BLaER1 (cell line): ENCODE results near the gene GPR32.
"Not testable (repeated sequence)": the region's sequence is repeated elsewhere in the genome, so short reads cannot be mapped to it uniquely, and the experiment has no call there.

Source experiments
- H3K27ac ChIP-seq: shearing (Covaris generic); formaldehyde crosslinking; 2 replicates; pipeline ENCODE4 v1.8.1; 2022
- H3K27me3 ChIP-seq: shearing (Covaris generic); formaldehyde crosslinking; 2 replicates; pipeline ENCODE4 v1.8.1; 2022
- H3K36me3 ChIP-seq: shearing (Covaris generic); formaldehyde crosslinking; 2 replicates; pipeline ENCODE4 v1.8.1; 2022
- H3K4me1 ChIP-seq: shearing (Covaris generic); formaldehyde crosslinking; 2 replicates; pipeline ENCODE4 v1.8.1; 2022
- H3K4me2 ChIP-seq: shearing (Covaris generic); formaldehyde crosslinking; 2 replicates; pipeline ENCODE4 v1.8.1; 2022
- H3K4me3 ChIP-seq: shearing (Covaris generic); formaldehyde crosslinking; 2 replicates; pipeline ENCODE4 v1.8.1; 2022
- H3K9ac ChIP-seq: shearing (Covaris generic); formaldehyde crosslinking; 2 replicates; pipeline ENCODE4 v1.8.1; 2022
- H3K9me3 ChIP-seq: shearing (Covaris generic); formaldehyde crosslinking; 2 replicates; pipeline ENCODE4 v1.8.1; 2022
- H4K20me1 ChIP-seq: shearing (Covaris generic); formaldehyde crosslinking; 2 replicates; pipeline ENCODE4 v1.8.1; 2022
- Cebpa-rat ChIP-seq: shearing (Covaris generic); IDR thresholded peaks from 2 replicates; pipeline ENCODE4 v1.8.1; 2022

Gene GPR32

GRCh38 chr19:50725911-50726230 lies 44.4 kb upstream of the GPR32 start:
- no peak for TF ChIP-seq Cebpa-rat

GRCh38 chr19:50728084-50728737 lies 42.1 kb upstream of the GPR32 start:
- Histone ChIP-seq H3K9ac (peak overlapping the region; percentile 65), H3K27ac (peak overlapping the region; percentile 67), H3K27me3 (no peaks in the 10 kb centered on the region), H3K4me2 (peak overlapping the region; percentile 98), H3K4me1 (peaks cover 38% of the 10 kb centered on the region), H3K36me3 (peaks cover 27% of the 10 kb centered on the region), H4K20me1 (peaks cover 32% of the 10 kb centered on the region), H3K9me3 (no peaks in the 10 kb centered on the region), H3K4me3 (peak overlapping the region; percentile 56)
- TF ChIP-seq Cebpa-rat = no peak

More at GRCh38 chr19:50725911-50726230, 44.4 kb upstream of the GPR32 start:
- H3K9ac ChIP-seq = peak overlapping the region; percentile 82
- no peaks in the 10 kb centered on the region for H3K9me3 ChIP-seq
- peak overlapping the region; percentile 98 for H3K4me2 ChIP-seq
- peaks cover 27% of the 10 kb centered on the region for H3K36me3 ChIP-seq
- no peaks in the 10 kb centered on the region for H3K27me3 ChIP-seq
- H3K27ac ChIP-seq = peak overlapping the region; percentile 76; the same call in 1 of the 2 replicates
- peaks cover 59% of the 10 kb centered on the region for H3K4me1 ChIP-seq
- H3K4me3 ChIP-seq = peak overlapping the region; percentile 87
- peaks cover 32% of the 10 kb centered on the region for H4K20me1 ChIP-seq

GRCh38 chr19:50729894-50730293 lies 40.4 kb upstream of the GPR32 start:
- no peak for TF ChIP-seq Cebpa-rat
- Histone ChIP-seq H3K9ac (no peak overlapping the region), H3K4me2 (no peak overlapping the region), H3K4me1 (peaks cover 38% of the 10 kb centered on the region), H3K36me3 (peaks cover 27% of the 10 kb centered on the region), H3K4me3 (no peak overlapping the region), H4K20me1 (peaks cover 32% of the 10 kb centered on the region), H3K27me3 (no peaks in the 10 kb centered on the region), H3K27ac (no peak overlapping the region), H3K9me3 (no peaks in the 10 kb centered on the region)

DNA sequence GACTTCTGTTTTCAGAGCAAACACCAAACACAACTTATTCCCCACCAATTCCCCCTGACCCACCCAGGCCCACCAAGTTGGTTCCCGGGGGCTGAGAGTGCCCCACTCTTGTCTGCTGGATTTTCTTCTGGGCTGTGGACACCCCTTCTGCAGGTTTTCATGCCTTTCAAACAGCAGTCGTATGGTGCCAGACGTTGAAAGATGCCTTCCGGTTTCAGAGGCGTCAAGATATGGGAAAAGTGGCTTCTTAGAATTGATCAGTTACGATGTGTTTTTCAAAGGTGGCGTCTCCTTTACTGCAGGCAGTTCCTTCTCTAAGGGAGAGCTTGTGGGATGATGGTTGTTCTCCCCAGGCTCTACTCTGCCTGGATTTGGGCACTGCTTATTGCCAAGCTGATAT lies 34.4 kb upstream of the GPR32 start:
- H3K27me3 ChIP-seq = no peaks in the 10 kb centered on the region

GRCh38 chr19:50736338-50736737 lies 33.9 kb upstream of the GPR32 start:
- no peaks in the 10 kb centered on the region for H3K9me3 ChIP-seq
- no peak overlapping the region for H3K27ac ChIP-seq
- H3K4me3 ChIP-seq = no peak overlapping the region
- H3K4me2 ChIP-seq = no peak overlapping the region
- H4K20me1 ChIP-seq = no peaks in the 10 kb centered on the region
- H3K27me3 ChIP-seq = no peaks in the 10 kb centered on the region
- no peak overlapping the region for H3K9ac ChIP-seq
- H3K4me1 ChIP-seq = peaks cover 20% of the 10 kb centered on the region
- no peak for TF ChIP-seq Cebpa-rat
- no peaks in the 10 kb centered on the region for H3K36me3 ChIP-seq

More for the DNA sequence above, 34.4 kb upstream of the GPR32 start:
- H3K4me2 ChIP-seq = no peak overlapping the region
- no peaks in the 10 kb centered on the region for H3K9me3 ChIP-seq
- no peak overlapping the region for H3K9ac ChIP-seq
- peaks cover 20% of the 10 kb centered on the region for H3K4me1 ChIP-seq
- H3K27ac ChIP-seq = no peak overlapping the region
- H4K20me1 ChIP-seq = no peaks in the 10 kb centered on the region
- TF ChIP-seq Cebpa-rat = no peak
- no peak overlapping the region for H3K4me3 ChIP-seq
- no peaks in the 10 kb centered on the region for H3K36me3 ChIP-seq

- Histone ChIP-seq H3K4me2 (peak overlapping the region; percentile 11; the same call in 1 of the 2 replicates), H4K20me1 (no peaks in the 10 kb centered on the region), H3K4me1 (peaks cover 20% of the 10 kb centered on the region), H3K9ac (no peak overlapping the region), H3K27ac (no peak overlapping the region), H3K36me3 (no peaks in the 10 kb centered on the region), H3K4me3 (no peak overlapping the region), H3K9me3 (no peaks in the 10 kb centered on the region), H3K27me3 (no peaks in the 10 kb centered on the region)
- TF ChIP-seq Cebpa-rat = no peak
Measured at GRCh38 chr19:50739132-50739913, 30.9 kb upstream of the GPR32 start.

DNA sequence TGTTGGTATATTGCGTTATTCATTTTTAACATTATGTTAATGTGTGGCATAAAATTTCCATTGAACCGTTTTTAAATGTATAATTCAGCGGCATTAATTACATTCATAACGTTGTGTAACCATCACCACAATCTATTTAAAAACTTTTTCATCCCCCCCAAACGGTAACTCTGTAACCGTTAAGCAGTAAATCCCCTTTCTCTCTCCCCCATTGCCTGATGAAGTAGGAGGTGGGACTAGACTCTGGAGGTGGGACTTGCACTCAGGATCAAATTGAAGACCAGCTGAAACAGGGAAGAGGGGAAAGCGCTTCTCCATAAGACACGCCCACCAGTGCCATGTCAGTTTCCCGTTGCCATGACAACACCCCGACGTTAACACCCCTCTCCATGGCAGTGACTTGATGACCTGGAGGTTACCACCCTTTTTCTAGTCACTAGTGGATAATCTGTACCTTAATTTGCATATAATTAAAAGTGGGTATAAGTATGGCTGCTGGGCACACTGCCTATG lies 30.3 kb upstream of the GPR32 start:
- Histone ChIP-seq H3K27me3 (no peaks in the 10 kb centered on the region), H3K27ac (no peak overlapping the region), H3K9ac (no peak overlapping the region), H3K9me3 (no peaks in the 10 kb centered on the region), H4K20me1 (no peaks in the 10 kb centered on the region), H3K4me3 (no peak overlapping the region), H3K4me2 (no peak overlapping the region), H3K36me3 (no peaks in the 10 kb centered on the region), H3K4me1 (peaks cover 20% of the 10 kb centered on the region)
- TF ChIP-seq Cebpa-rat = no peak

- Histone ChIP-seq H3K4me2 (no peak overlapping the region), H3K9ac (no peak overlapping the region), H3K9me3 (no peaks in the 10 kb centered on the region), H3K4me3 (no peak overlapping the region), H3K27ac (no peak overlapping the region), H3K4me1 (peaks cover 20% of the 10 kb centered on the region), H3K36me3 (no peaks in the 10 kb centered on the region), H3K27me3 (no peaks in the 10 kb centered on the region), H4K20me1 (no peaks in the 10 kb centered on the region)
- TF ChIP-seq Cebpa-rat = no peak
Measured at GRCh38 chr19:50741179-50741933, 28.9 kb upstream of the GPR32 start.

- no peaks in the 10 kb centered on the region for H3K36me3 ChIP-seq
- peaks cover 16% of the 10 kb centered on the region for H3K4me1 ChIP-seq
- no peak overlapping the region for H3K27ac ChIP-seq
- H3K4me3 ChIP-seq = no peak overlapping the region
- TF ChIP-seq Cebpa-rat = no peak
- H3K9me3 ChIP-seq = no peaks in the 10 kb centered on the region
- H3K27me3 ChIP-seq = no peaks in the 10 kb centered on the region
- H3K4me2 ChIP-seq = no peak overlapping the region
- H3K9ac ChIP-seq = no peak overlapping the region
- H4K20me1 ChIP-seq = no peaks in the 10 kb centered on the region
Measured at GRCh38 chr19:50743537-50743936, 26.7 kb upstream of the GPR32 start.

DNA sequence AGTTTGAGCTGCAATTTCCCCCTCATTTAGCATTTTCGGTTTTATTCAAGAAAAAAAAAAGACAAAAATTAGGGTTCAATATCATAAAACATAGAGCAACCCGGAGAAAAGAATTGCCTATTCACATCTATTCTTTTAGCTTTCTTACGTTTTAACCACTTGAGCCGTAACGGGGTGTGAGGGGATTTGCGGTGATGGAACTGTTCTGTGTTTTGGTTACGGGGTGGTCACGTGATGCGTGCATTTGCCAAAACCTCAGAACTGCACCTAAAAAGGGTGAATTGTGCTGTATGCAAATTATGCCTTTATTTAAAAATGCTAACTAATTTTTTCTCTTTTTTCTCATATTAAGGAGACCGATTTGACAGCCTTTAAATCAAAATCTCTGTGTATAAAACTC lies 25.0 kb upstream of the GPR32 start:
- H3K4me2 ChIP-seq = no peak overlapping the region
- H3K9ac ChIP-seq = no peak overlapping the region
- no peak for TF ChIP-seq Cebpa-rat
- H3K4me3 ChIP-seq = no peak overlapping the region
- no peaks in the 10 kb centered on the region for H3K27me3 ChIP-seq
- peaks cover 16% of the 10 kb centered on the region for H3K4me1 ChIP-seq
- H3K27ac ChIP-seq = no peak overlapping the region
- H3K9me3 ChIP-seq = no peaks in the 10 kb centered on the region
- H4K20me1 ChIP-seq = no peaks in the 10 kb centered on the region
- no peaks in the 10 kb centered on the region for H3K36me3 ChIP-seq

- not testable (repeated sequence) for H4K20me1 ChIP-seq, H3K27me3 ChIP-seq, H3K4me3 ChIP-seq, H3K27ac ChIP-seq, H3K36me3 ChIP-seq, H3K9me3 ChIP-seq, H3K4me2 ChIP-seq, H3K9ac ChIP-seq
- peaks cover 21% of the 10 kb centered on the region for H3K4me1 ChIP-seq
Measured at GRCh38 chr19:50747141-50747540, 23.1 kb upstream of the GPR32 start.
